Endothelial cell of umbilical vein (primary cell): ENCODE results near the gene ZNF529.

ENCODE experiments used
- CTCF ChIP-seq, 2 donors: IDR thresholded peaks; 1 replicate in 1 of 2; 2 replicates in 1 of 2; pipeline ENCODE4 v1.5.1; 2011; ENCODE audit warnings: low read length in 2 of 2, mild to moderate bottlenecking in 2 of 2, moderate library complexity in 2 of 2, control low read depth in 1 of 2, inconsistent platforms in 1 of 2, low read depth in 1 of 2; ENCODE audit not compliant: insufficient read depth in 1 of 2; ENCODE audit errors: extremely low read depth in 1 of 2
- EZH2 ChIP-seq: IDR thresholded peaks from 2 replicates; pipeline ENCODE4 v1.6.1; 2012; ENCODE audit warnings: borderline replicate concordance, low read depth, mild to moderate bottlenecking, moderate library complexity, low read length, inconsistent platforms; ENCODE audit not compliant: severe bottlenecking
- GATA2 ChIP-seq: IDR thresholded peaks from 2 replicates; pipeline ENCODE4 v1.7.0; 2011; ENCODE audit warnings: low read depth, mild to moderate bottlenecking, moderate library complexity, mixed read lengths, low read length; ENCODE audit not compliant: insufficient read length, insufficient read depth
- MAX ChIP-seq: IDR thresholded peaks from 2 replicates; pipeline ENCODE4 v1.6.1; 2011; ENCODE audit not compliant: insufficient read depth, insufficient read length
- MYC ChIP-seq: IDR thresholded peaks from one replicate; pipeline ENCODE4 v1.6.1; 2011; ENCODE audit warnings: mild to moderate bottlenecking, low read depth, low read length
- POLR2AphosphoS5 ChIP-seq: IDR thresholded peaks from 2 replicates; pipeline ENCODE4 v1.6.1; 2012; ENCODE audit warnings: low read depth, mild to moderate bottlenecking, control low read depth, low read length, moderate library complexity; ENCODE audit not compliant: insufficient read depth

- TF ChIP-seq CTCF (IDR thresholded peaks at IDR 0.05; ENCODE audit: extremely low read depth in 1 of 2, insufficient read depth in 1 of 2, low read depth in 1 of 2, low read length in 2 of 2) (no peak), MYC (no peak), POLR2AphosphoS5 (no peak), EZH2 (no peak), MAX (no peak), GATA2 (no peak)
Measured at GRCh38 chr19:36579255-36579654, 6.2 kb upstream of the ZNF529 start.
